GM12878 (cell line): ENCODE results near the gene HDAC9. TPM values are rescaled to one million over a fixed set of nuclear protein-coding genes. Genes with fewer than 3 reads are reported as not detected.

Experiments used
- ATAC-seq: fragments of 200-7000 bp; cut with Tn5 transposase; 3 replicates; pipeline ENCODE4 v1.9.1; 2020; ENCODE audit warnings: mild to moderate bottlenecking, moderate library complexity
- BruUV-seq: library from RNA; stranded (reverse); fragments of 400-500 nt; replicated peaks from 2 replicates; lab custom pipeline; 2021; lab: Mats Ljungman, UMichigan
- CTCF ChIA-PET: fragments of 300-600 bp; sonication (Branson Sonifier 250); formaldehyde crosslinking; extraction: SDS; loops from one replicate; lab custom pipeline; 2021; ENCODE audit warnings: inconsistent platforms; lab: Yijun Ruan, JAX
- POLR2A ChIA-PET: fragments of 350-600 bp; formaldehyde crosslinking; extraction: SDS; loops from one replicate; lab custom pipeline; 2021; ENCODE audit warnings: inconsistent platforms; lab: Charles Lee
- RAD21 ChIA-PET: fragments of 300-600 bp; sonication (Branson Sonifier 250); formaldehyde crosslinking; loops from one replicate; lab custom pipeline; 2023; ENCODE audit warnings: antibody characterized with exemption; ENCODE audit not compliant: unreplicated experiment; lab: Charles Lee
- SMC1A ChIA-PET: fragments of 300-600 bp; sonication (Branson Sonifier 250); formaldehyde crosslinking; loops from one replicate; lab custom pipeline; 2023; ENCODE audit not compliant: unreplicated experiment, uncharacterized antibody; lab: Charles Lee
- DNase-seq: peaks from one replicate; pipeline ENCODE4 v3.0.0-alpha.2; 2011; ENCODE audit warnings: low read depth, low spot score
- FAIRE-seq: peaks from 3 replicates; lab custom pipeline; 2011; peaks lifted over from hg19 to GRCh38; lab: Jason Lieb, UNC
- H2AFZ ChIP-seq: 2 replicates; pipeline ENCODE4 v1.6.0; 2011; ENCODE audit warnings: low read depth, low read length, control low read depth; ENCODE audit not compliant: control insufficient read depth
- H3K27ac ChIP-seq: 2 replicates; pipeline ENCODE4 v1.5.1; 2011; ENCODE audit warnings: control low read depth; ENCODE audit not compliant: control insufficient read depth, insufficient read depth
- H3K27me3 ChIP-seq, 2 experiments: replicated peaks in 1 of 2; 2 replicates each; pipeline versions ENCODE4 v1.6.0 to v1.6.1; 2011; ENCODE audit warnings: low read length in 1 of 2; ENCODE audit not compliant: control insufficient read depth in 2 of 2, insufficient read depth in 2 of 2
- H3K36me3 ChIP-seq, 2 experiments: 2 replicates each; pipeline ENCODE4 v1.5.1; 2011; ENCODE audit warnings: low read length in 1 of 2; ENCODE audit not compliant: control insufficient read depth in 2 of 2, insufficient read depth in 2 of 2
- H3K4me1 ChIP-seq: 2 replicates; pipeline ENCODE4 v1.6.1; 2011; ENCODE audit warnings: mild to moderate bottlenecking, low read length, moderate library complexity, mixed read lengths; ENCODE audit not compliant: control insufficient read depth, insufficient read depth
- H3K4me2 ChIP-seq: 2 replicates; pipeline ENCODE4 v1.6.0; 2011; ENCODE audit warnings: control low read depth; ENCODE audit not compliant: control insufficient read depth, insufficient read depth
- H3K4me3 ChIP-seq: fragments of 200-600 bp; sonication (generic); 2 replicates; pipeline ENCODE4 v1.5.1; 2016
- H3K79me2 ChIP-seq: 2 replicates; pipeline ENCODE4 v1.6.0; 2011; ENCODE audit warnings: low read length; ENCODE audit not compliant: control insufficient read depth, insufficient read depth
- H3K9ac ChIP-seq: 2 replicates; pipeline ENCODE4 v1.8.0; 2011; ENCODE audit warnings: low read length, control low read depth, mixed read lengths; ENCODE audit not compliant: control insufficient read depth, insufficient read depth
- H3K9me3 ChIP-seq: replicated peaks from 3 replicates; pipeline ENCODE4 v1.5.1; 2011; ENCODE audit warnings: mild to moderate bottlenecking, low read length; ENCODE audit not compliant: control insufficient read depth, insufficient read depth
- H4K20me1 ChIP-seq: 2 replicates; pipeline ENCODE4 v1.6.0; 2011; ENCODE audit not compliant: control insufficient read depth, insufficient read depth
- CHD4 ChIP-seq: fragments of 200-600 bp; sonication (generic); IDR thresholded peaks from 2 replicates; pipeline ENCODE4 v1.6.1; 2016; ENCODE audit warnings: mild to moderate bottlenecking
- CUX1 ChIP-seq: IDR thresholded peaks from 2 replicates; pipeline ENCODE4 v1.6.1; 2012; ENCODE audit warnings: improper control_type of control experiment, low read depth, low read length; ENCODE audit not compliant: insufficient replicate concordance
- ESRRA ChIP-seq: IDR thresholded peaks from 2 replicates; pipeline ENCODE4 v1.6.1; 2012; ENCODE audit warnings: mild to moderate bottlenecking, low read length, improper control_type of control experiment
- IKZF2 ChIP-seq, 2 experiments: fragments of 450-650 bp; IDR thresholded peaks; 2 replicates each; pipeline ENCODE4 v1.6.1; 2017; ENCODE audit warnings: mild to moderate bottlenecking in 2 of 2, moderate library complexity in 2 of 2
- MEF2A ChIP-seq: IDR thresholded peaks from 2 replicates; pipeline ENCODE4 v1.6.1; 2011; ENCODE audit warnings: low read depth, mild to moderate bottlenecking, low read length, moderate library complexity; ENCODE audit not compliant: insufficient read depth
- MYB ChIP-seq: fragments of 150-350 bp; IDR thresholded peaks from 2 replicates; pipeline ENCODE4 v1.6.1; 2014; ENCODE audit warnings: mild to moderate bottlenecking, low read depth, low read length, borderline replicate concordance
- POLR2A ChIP-seq: IDR thresholded peaks from 2 replicates; pipeline ENCODE4 v1.6.1; 2011; ENCODE audit warnings: low read depth, mild to moderate bottlenecking, low read length
- RFX5 ChIP-seq: IDR thresholded peaks from 2 replicates; pipeline ENCODE4 v1.6.1; 2011; ENCODE audit warnings: low read depth, low read length, improper control_type of control experiment
- SIX5 ChIP-seq: IDR thresholded peaks from 2 replicates; pipeline ENCODE4 v1.6.1; 2011; ENCODE audit warnings: mild to moderate bottlenecking, low read depth, low read length, moderate library complexity; ENCODE audit not compliant: severe bottlenecking
- SMAD1 ChIP-seq: fragments of 450-650 bp; IDR thresholded peaks from 2 replicates; pipeline ENCODE4 v1.6.1; 2018; ENCODE audit warnings: mild to moderate bottlenecking, low read depth; ENCODE audit not compliant: partially characterized antibody
- TAF1 ChIP-seq: IDR thresholded peaks from 2 replicates; pipeline ENCODE4 v1.6.1; 2011; ENCODE audit warnings: mild to moderate bottlenecking, low read depth, low read length, borderline replicate concordance
- ZBED1 ChIP-seq: IDR thresholded peaks from 2 replicates; pipeline ENCODE4 v1.6.1; 2016; ENCODE audit warnings: borderline replicate concordance
- ZNF592 ChIP-seq: fragments of 450-650 bp; IDR thresholded peaks from 2 replicates; pipeline ENCODE4 v1.6.1; 2017; ENCODE audit warnings: mild to moderate bottlenecking, moderate library complexity
- WGBS: methylation state at CpG from one replicate; pipeline ENCODE4 v1.1.6; 2016; ENCODE audit warnings: low lambda C conversion rate; ENCODE audit not compliant: insufficient replicate concordance, insufficient coverage; ENCODE audit errors: missing lambda C conversion rate; 5-methylcytosine and 5-hydroxymethylcytosine counted together
- in situ Hi-C: fragments of 300-500 bp; cut with MboI; formaldehyde crosslinking; loops from 9 replicates; pipeline ENCODE4 v1.14.3; 2018; ENCODE audit warnings: mixed read lengths
- intact Hi-C: fragments of 100-400 bp; cut with micrococcal nuclease; formaldehyde crosslinking; loops from one replicate; pipeline ENCODE4 v1.14.2; 2022; ENCODE audit not compliant: unreplicated experiment
- polyA plus RNA-seq, 11 experiments: library from polyadenylated mRNA; depleted of rRNA in 4 of 11; unstranded in 6 of 11; stranded (reverse) in 5 of 11; fragments of >200 nt; fragmentation: Nextera tagmentation in 4 of 11; fragmentation: Illumina TruSeq in 1 of 11; extraction: Ambion mirVana in 4 of 11; extraction: Trizol in 1 of 11; gene quantifications; 1 replicate in 1 of 11; 2 replicates in 10 of 11; pipeline versions ENCODE4 v1.2.1 to v1.2.3, GENCODE V29; 2011 to 2016; ENCODE audit warnings: inconsistent platforms in 2 of 11, missing spikeins in 2 of 11, low read depth in 1 of 11
- total RNA-seq, 4 experiments: library from RNA; depleted of rRNA in 3 of 4; stranded (reverse); fragments of >200 nt in 3 of 4; fragmentation: Illumina TruSeq in 1 of 4; extraction: Trizol in 1 of 4; gene quantifications; 2 replicates each; pipeline versions ENCODE4 v1.2.1 to v1.2.3, GENCODE V29; 2013 to 2021

HDAC9 gene
- total and polyA plus RNA-seq, 10 of the 15 experiments (the other 5 are each of a cell fraction or from before 2014, with no cell fraction given), result 0.73 to 12.8 (median 0.92) TPM

GRCh38 chr7:18721429-18721828 lies 225.9 kb downstream of the HDAC9 start:
- Histone ChIP-seq H2AFZ (no peak overlapping the region), H3K36me3 (no peaks in the 10 kb centered on the region), H3K27me3 (no peaks in the 10 kb centered on the region), H3K4me2 (no peak overlapping the region), H3K79me2 (no peaks in the 10 kb centered on the region), H3K4me3 (no peak overlapping the region), H3K4me1 (no peaks in the 10 kb centered on the region), H4K20me1 (no peaks in the 10 kb centered on the region), H3K9ac (no peak overlapping the region), H3K27ac (no peak overlapping the region), H3K9me3 (no peaks in the 10 kb centered on the region)
- DNase-seq (no peak), ATAC-seq (0 out of 3 replicates have a peak, but pooled peaks have one; percentile 26), FAIRE-seq (no peak)
- BruUV-seq, result no TSS peak
- POLR2A ChIA-PET, result no interaction called here
- RAD21 ChIA-PET, result no interaction called here
- intact Hi-C loops, result no loop called here
- CTCF ChIA-PET, result interaction anchor here (1.3 kb wide), 1 partner anchor 34 kb away, joined by 4 read pairs; no protein-coding TSS in a partner anchor
- in situ Hi-C loops, result no loop called here
- 49% methylated on average over 5 of the region's 5 CpGs for WGBS
- SMC1A ChIA-PET, result no interaction called here
- TF ChIP-seq SMAD1, result no peak
- TF ChIP-seq TAF1, result no peak
- TF ChIP-seq ESRRA, result no peak
- TF ChIP-seq ZNF592, result no peak
- no peak for TF ChIP-seq SIX5
- no peak for TF ChIP-seq ZBED1
- no peak for TF ChIP-seq IKZF2 (IDR thresholded peaks at IDR 0.05)
- TF ChIP-seq CUX1, result no peak
- TF ChIP-seq POLR2A, result no peak
- TF ChIP-seq CHD4, result no peak
- TF ChIP-seq RFX5, result no peak
- TF ChIP-seq MYB, result no peak
- no peak for TF ChIP-seq MEF2A
